Testis (tissue), 3 donors: ENCODE measurements around the gene TCEANC. TPM values are rescaled to one million over a fixed set of nuclear protein-coding genes. Genes with fewer than 3 reads are reported as not detected.
A peak's percentile ranks its signal among the peaks of the same experiment; 100 is the strongest.

Experiments
- DNase-seq: peaks from one replicate; pipeline ENCODE4 v3.0.0-alpha.2; 2019
- H3K27ac ChIP-seq, 2 donors: fragments of 200-600 bp; sonication (generic); one replicate each; pipeline ENCODE4 v1.5.1; 2019
- H3K27me3 ChIP-seq: fragments of 200-600 bp; sonication (generic); one replicate; pipeline ENCODE4 v1.5.1; 2019
- H3K36me3 ChIP-seq: fragments of 200-600 bp; sonication (generic); one replicate; pipeline ENCODE4 v1.5.1; 2017; ENCODE audit warnings: low read depth; ENCODE audit errors: missing control alignments
- H3K4me1 ChIP-seq: fragments of 200-600 bp; sonication (generic); one replicate; pipeline ENCODE4 v1.5.1; 2019
- H3K4me3 ChIP-seq, 2 donors: fragments of 200-600 bp; sonication (generic); one replicate each; pipeline ENCODE4 v1.5.1; 2017 to 2019
- H3K9me3 ChIP-seq: fragments of 200-600 bp; sonication (generic); one replicate; pipeline ENCODE4 v1.5.1; 2017
- CTCF ChIP-seq, 3 experiments: fragments of 450-650 bp in 2 of 3; fragments of 200-600 bp in 1 of 3; sonication (generic) in 1 of 3; IDR thresholded peaks; one replicate each; pipeline ENCODE4 v1.5.1; 2016 to 2019; ENCODE audit warnings: antibody characterized with exemption in 3 of 3, mild to moderate bottlenecking in 2 of 3, moderate library complexity in 1 of 3
- POLR2A ChIP-seq: fragments of 450-650 bp; IDR thresholded peaks from one replicate; pipeline ENCODE4 v1.6.1; 2017; ENCODE audit warnings: antibody characterized with exemption, mild to moderate bottlenecking, moderate library complexity
- WGBS, 2 donors: methylation state at CpG; one replicate each; pipeline ENCODE4 v1.1.5; 2018; 5-methylcytosine and 5-hydroxymethylcytosine counted together
- intact Hi-C: fragments of 100-400 bp; cut with DNase I; formaldehyde crosslinking; loops from one replicate; pipeline ENCODE4 v1.15.1; 2023; ENCODE audit warnings: low total_unique reads
- polyA plus RNA-seq: library from polyadenylated mRNA; stranded (reverse); fragments of 350-450 nt; fragmentation: Illumina TruSeq; extraction: RNeasy Lipid Tissue Mini Kit (QIAGEN cat#74804); gene quantifications from one replicate; pipeline ENCODE4 v1.2.3, GENCODE V29; 2014; ENCODE audit warnings: low read depth, low replicate concordance; ENCODE audit not compliant: insufficient read depth
- total RNA-seq, 2 donors: library from RNA; depleted of rRNA; stranded (reverse); fragments of >200 nt; gene quantifications; one replicate each; pipeline ENCODE4 v1.2.3, GENCODE V29; 2016

TCEANC gene
- total and polyA plus RNA-seq, 3 donors from 2014 or later: 2.1 to 5.6 (median 4.8) TPM

- Histone ChIP-seq H3K4me1 (no peaks in the 10 kb centered on the region), H3K36me3 (no peaks in the 10 kb centered on the region), H3K27me3 (no peaks in the 10 kb centered on the region), H3K9me3 (no peaks in the 10 kb centered on the region), H3K4me3 (no peak overlapping the region), H3K27ac (no peak overlapping the region)
- intact Hi-C loops: no loop called here
- DNase-seq: no peak
- 89 to 95% methylated on average over 3 of the region's 3 CpGs for WGBS, 2 donors
- TF ChIP-seq POLR2A (no peak), CTCF (IDR thresholded peaks at IDR 0.05) (no peak)
Measured at GRCh38 chrX:13655674-13656073, 2.7 kb downstream of the TCEANC start.

- no peak overlapping the region for H3K4me3 ChIP-seq
- no peaks in the 10 kb centered on the region for H3K4me1 ChIP-seq
- intact Hi-C loops: no loop called here
- H3K36me3 ChIP-seq: no peaks in the 10 kb centered on the region
- peak overlapping the region in 1 of 2 donors; percentile 36 for H3K27ac ChIP-seq
- TF ChIP-seq CTCF (IDR thresholded peaks at IDR 0.05): peak; percentile 50 to 73 (median 64)
- TF ChIP-seq POLR2A: no peak
- WGBS, 2 donors: 15 to 17% methylated on average over 2 of the region's 2 CpGs
- H3K27me3 ChIP-seq: no peaks in the 10 kb centered on the region
- no peak for DNase-seq
- H3K9me3 ChIP-seq: no peaks in the 10 kb centered on the region
Measured at GRCh38 chrX:13658602-13659001, 5.7 kb downstream of the TCEANC start.

GRCh38 chrX:13659063-13659462 is 6.1 kb downstream of the TCEANC start:
- no peak for DNase-seq
- no peaks in the 10 kb centered on the region for H3K36me3 ChIP-seq
- no peaks in the 10 kb centered on the region for H3K27me3 ChIP-seq
- 49 to 52% methylated on average over 6 of the region's 6 CpGs for WGBS, 2 donors
- peak overlapping the region in 1 of 2 donors; percentile 36 for H3K27ac ChIP-seq
- no peak overlapping the region for H3K4me3 ChIP-seq
- H3K9me3 ChIP-seq: no peaks in the 10 kb centered on the region
- TF ChIP-seq POLR2A (no peak), CTCF (IDR thresholded peaks at IDR 0.05) (no peak)
- H3K4me1 ChIP-seq: no peaks in the 10 kb centered on the region
- intact Hi-C loops: no loop called here

- H3K36me3 ChIP-seq: no peaks in the 10 kb centered on the region
- no peaks in the 10 kb centered on the region for H3K9me3 ChIP-seq
- H3K4me1 ChIP-seq: no peaks in the 10 kb centered on the region
- WGBS, 2 donors: 41 to 59% methylated on average over 6 of the region's 6 CpGs
- no peak for DNase-seq
- no peaks in the 10 kb centered on the region for H3K27me3 ChIP-seq
- intact Hi-C loops: no loop called here
- H3K27ac ChIP-seq: peak overlapping the region in 1 of 2 donors; percentile 41
- no peak overlapping the region for H3K4me3 ChIP-seq
- no peak for TF ChIP-seq CTCF (IDR thresholded peaks at IDR 0.05)
- no peak for TF ChIP-seq POLR2A
Measured at GRCh38 chrX:13661735-13662288, 8.9 kb downstream of the TCEANC start.

GRCh38 chrX:13662355-13662791 is 9.4 kb downstream of the TCEANC start:
- Histone ChIP-seq H3K9me3 (no peaks in the 10 kb centered on the region), H3K27ac (peak overlapping the region in 1 of 2 donors; percentile 41), H3K27me3 (no peaks in the 10 kb centered on the region), H3K4me1 (no peaks in the 10 kb centered on the region), H3K4me3 (no peak overlapping the region), H3K36me3 (no peaks in the 10 kb centered on the region)
- 32 to 62% methylated on average over 6 of the region's 6 CpGs for WGBS, 2 donors
- DNase-seq: no peak
- TF ChIP-seq CTCF (IDR thresholded peaks at IDR 0.05) (no peak), POLR2A (no peak)
- intact Hi-C loops: no loop called here
